GM13976 (cell line): Measurements from ENCODE around the gene STPG4.

Source experiments
- DNase-seq: peaks from one replicate; pipeline ENCODE4 v3.0.0; 2012; ENCODE audit warnings: low spot score
- CTCF ChIP-seq: IDR thresholded peaks from 2 replicates; pipeline ENCODE4 v1.5.1; 2012; ENCODE audit warnings: borderline replicate concordance, mild to moderate bottlenecking; ENCODE audit not compliant: insufficient read depth; ENCODE audit errors: extremely low read depth, missing control alignments, control extremely low read depth
- in situ Hi-C: fragments of 300-500 bp; cut with MboI; formaldehyde crosslinking; loops from one replicate; pipeline ENCODE4 v1.12.0; 2022; ENCODE audit warnings: low sequenced_read_pairs, mixed read lengths, inconsistent platforms; ENCODE audit not compliant: unreplicated experiment

The STPG4 gene

DNA sequence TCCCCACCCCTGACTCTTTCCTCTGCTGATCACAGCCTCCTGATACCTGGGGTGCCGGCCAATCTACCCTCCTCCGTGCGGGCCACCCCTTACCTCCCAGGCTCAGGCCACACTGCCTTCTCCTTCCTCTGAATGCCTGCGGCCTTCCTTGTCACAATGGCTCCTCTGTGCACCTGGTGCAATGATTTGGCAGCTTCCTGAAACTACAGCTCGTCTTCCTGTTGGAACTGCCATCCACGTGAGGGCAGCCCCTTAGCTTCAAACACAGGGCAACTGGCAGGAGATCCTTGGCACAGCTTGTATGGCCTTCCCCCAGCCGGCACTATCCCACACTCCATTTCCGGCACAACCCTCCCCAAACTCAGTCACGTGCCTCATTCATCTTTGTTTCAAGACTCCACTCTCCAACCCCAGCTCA, 69.0 kb downstream of the STPG4 start:
- TF ChIP-seq CTCF, result no peak
- DNase-seq, result no peak
- in situ Hi-C loops, result no loop called here

GRCh38 chr2:47083886-47084687, 71.0 kb downstream of the STPG4 start:
- in situ Hi-C loops, result no loop called here
- no peak for TF ChIP-seq CTCF
- no peak for DNase-seq

GRCh38 chr2:47083485-47083884, 71.6 kb downstream of the STPG4 start:
- no peak for TF ChIP-seq CTCF
- in situ Hi-C loops, result no loop called here
- no peak for DNase-seq

DNA sequence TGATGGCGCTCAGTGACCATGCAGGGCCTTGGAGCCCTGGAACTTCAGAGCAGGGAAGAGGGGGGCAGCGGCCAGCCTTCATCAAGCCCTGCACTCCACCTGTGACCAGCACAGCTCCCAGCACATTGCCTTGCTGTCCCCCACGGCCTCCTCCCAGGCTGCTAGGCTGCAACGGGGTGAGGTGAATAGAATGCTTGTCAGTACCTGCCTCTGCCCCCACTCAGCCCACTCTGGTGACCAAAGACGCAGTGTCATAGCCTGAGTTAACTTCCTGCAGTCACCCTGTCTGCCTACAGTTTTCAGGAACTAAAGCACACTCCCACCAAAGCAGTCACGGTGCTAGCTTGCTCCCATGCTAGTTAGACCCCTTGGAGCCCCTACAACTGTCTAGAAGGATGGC, 72.1 kb downstream of the STPG4 start:
- in situ Hi-C loops, result no loop called here
- TF ChIP-seq CTCF, result no peak
- DNase-seq, result no peak

DNA sequence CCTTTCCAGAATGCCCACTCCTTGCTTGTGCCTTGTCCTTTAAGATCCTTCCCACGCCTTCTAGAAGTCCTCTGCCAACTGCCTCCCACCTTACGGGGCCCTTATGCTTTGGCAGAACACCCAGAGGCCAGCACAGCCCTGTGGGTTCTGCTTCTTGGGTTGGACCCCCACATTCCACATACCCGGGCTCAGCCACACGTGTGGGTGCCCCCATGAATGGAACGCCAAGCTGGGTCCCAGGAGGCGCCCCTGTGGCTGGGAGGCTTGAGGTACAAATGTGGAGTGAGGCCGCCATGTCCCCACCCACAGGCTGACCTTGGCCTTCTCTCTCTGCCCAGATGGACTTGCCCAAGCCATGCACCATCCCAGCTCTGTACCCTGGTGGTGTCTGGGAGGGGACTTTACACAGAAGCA, 74.2 kb downstream of the STPG4 start:
- no peak for TF ChIP-seq CTCF
- no peak for DNase-seq

GRCh38 chr2:47079515-47080412, 75.3 kb downstream of the STPG4 start:
- in situ Hi-C loops, result no loop called here
- DNase-seq, result no peak
- TF ChIP-seq CTCF, result no peak

More for the DNA sequence above, 74.2 kb downstream of the STPG4 start:
- in situ Hi-C loops, result no loop called here
